HG02759 (cell line): ENCODE measurements around the gene AGRP.
"Not testable (repeated sequence)": the region's sequence is repeated elsewhere in the genome, so short reads cannot be mapped to it uniquely, and the experiment has no call there.

Experiments
- ATAC-seq: cut with Tn5 transposase; IDR thresholded peaks from one replicate; pipeline ENCODE4 v1.9.1; 2021; ENCODE audit warnings: mild to moderate bottlenecking, moderate library complexity; ENCODE audit not compliant: unreplicated experiment

The AGRP gene

GRCh38 chr16:67504031-67505021 is 21.0 kb upstream of the AGRP start:
- ATAC-seq, result no peak

GRCh38 chr16:67499106-67499505 is 15.8 kb upstream of the AGRP start:
- no peak for ATAC-seq

DNA sequence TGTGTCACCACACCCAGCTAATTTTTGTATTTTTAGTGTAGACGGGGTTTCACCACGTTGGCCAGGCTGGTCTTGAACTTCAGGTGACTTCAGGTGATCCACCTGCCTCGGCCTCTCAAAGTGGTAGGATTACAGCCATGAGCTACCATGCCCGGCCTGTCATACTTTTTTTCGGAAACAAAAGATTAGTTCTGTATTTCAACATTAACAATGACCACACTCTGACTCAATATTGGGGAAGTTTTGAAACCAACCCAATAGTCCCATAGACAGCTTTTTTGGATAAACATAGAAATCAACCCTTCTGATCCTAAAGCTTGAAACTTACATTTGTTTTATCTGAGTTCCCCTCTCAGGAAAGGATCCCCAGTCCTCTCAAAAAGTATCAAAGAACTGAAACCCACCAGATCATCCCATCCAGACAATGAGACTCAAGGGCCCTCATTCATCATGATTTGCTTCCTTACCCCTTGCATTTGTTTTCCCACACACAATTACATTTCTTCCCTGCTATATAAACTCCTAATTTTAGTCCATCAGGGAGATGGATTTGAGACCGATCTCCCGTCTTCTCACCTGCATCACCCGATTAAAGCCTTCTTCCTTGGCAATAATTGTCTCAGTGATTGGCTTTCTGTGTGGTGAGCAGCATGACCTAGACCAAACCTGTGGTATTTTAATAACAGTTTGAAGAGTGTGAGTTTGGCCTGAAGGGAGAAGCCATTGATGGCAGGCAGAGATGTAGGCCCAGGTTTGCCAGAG is 7.2 kb upstream of the AGRP start:
- ATAC-seq, result no peak

GRCh38 chr16:67489401-67490083 is 6.2 kb upstream of the AGRP start:
- ATAC-seq, result peak; percentile 14

DNA sequence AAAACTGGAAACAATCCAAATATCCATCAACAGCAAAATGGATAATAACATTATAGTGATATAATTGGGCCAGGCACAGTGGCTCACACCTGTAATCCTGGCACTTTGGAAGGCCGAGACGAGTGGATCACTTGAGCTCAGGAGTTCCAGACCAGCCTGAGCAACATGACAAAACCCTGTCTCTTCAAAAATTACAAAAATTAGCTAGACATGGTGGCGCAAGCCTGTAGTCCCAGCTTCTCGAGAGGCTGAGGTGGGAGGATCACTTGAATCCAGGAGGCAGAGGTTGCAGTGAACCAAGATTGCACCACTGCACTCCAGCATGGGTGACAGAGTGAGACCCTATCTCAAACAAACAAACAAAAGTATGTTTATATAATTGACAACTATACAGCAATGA is 4.2 kb upstream of the AGRP start:
- not testable (repeated sequence) for ATAC-seq

DNA sequence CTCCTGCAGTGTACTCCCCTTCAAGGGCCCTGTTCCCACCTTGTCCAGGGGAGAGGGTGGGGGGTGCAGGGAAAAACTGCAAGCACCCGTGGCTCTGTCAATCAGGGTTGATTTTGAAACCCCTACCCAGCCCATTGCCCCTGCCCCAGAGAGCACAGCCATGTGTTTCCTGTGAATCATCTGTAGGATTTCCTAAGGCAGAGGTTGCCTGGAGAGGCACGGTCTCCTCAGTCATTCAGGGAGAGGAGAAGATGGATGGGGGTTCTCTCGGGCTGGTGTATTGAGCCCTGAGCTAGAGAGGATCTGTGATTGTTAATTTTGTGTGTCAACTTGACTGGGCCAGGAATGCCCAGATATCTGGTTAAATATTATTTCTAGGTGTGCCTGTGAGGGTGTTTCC is 3.5 kb upstream of the AGRP start:
- no peak for ATAC-seq

DNA sequence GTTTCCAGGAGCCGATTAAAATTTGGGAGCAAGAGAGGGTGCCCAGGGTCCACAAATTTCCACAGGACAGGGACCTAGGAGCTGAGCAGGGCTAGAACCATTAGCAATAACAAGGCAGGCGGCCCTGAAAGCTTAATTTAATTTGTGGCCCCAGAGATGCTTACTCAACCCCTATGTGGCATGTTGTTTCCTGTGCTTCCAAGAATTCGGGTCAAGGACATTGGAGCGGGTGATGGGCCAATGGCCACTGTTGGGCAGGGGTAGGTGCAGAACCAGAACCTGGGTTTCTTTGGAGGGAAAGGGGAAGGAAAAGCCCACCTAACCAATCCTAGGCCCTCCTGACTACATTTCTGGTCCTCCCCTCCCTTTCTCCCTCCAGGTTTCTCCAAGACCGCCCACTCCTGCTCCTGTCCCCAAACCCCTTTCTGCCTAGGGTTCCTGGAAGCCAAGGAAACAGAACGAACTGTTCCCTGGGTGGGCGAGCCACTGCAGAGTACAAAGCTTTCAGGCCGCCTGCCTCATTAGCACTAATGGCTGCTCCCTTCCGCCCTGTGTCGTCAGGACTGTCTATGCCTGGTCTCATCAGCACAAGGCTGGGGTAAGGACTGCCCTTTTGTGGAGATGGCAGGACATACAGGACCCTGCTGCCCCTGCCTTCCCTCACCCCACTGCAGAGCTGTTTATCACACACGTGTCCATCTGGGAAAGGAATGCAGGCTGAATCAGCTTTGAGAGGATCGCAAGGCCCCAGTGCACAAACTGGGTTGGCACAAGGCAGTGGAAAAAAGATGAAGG is 581 bp upstream of the AGRP start:
- no peak for ATAC-seq

GRCh38 chr16:67482233-67482924 is 968 bp downstream of the AGRP start:
- no peak for ATAC-seq

DNA sequence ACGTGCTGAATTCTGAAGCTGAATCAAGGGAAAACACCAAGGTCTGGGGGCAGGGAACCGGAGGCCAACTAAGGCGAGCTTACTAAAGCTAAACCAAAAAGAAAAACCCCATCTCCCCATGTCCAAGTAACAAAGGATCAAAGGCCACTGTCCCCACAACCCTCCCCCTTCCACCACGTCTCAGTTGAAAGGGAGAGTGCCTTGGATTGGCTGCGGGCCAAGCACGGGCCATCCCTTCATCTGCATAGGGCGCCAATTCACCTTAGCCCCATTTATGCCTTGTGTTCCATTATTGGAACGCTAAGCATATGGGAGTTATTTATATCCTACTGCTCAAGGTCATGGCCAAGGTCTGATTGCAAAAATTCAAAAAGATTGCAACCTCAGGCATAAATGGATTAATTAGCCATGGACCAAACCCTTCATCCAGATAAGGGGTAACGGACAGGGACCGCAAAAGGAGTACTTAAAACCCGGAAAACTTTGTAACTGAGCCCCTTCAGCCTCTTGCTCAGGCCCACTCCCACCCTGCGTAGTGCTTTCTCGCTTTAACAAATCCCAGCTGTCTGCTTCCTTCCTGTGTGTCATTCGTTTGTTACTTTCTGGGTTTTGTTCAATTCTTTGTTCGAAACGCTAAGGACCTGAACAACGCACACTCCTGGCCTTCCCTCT is 1.6 kb downstream of the AGRP start:
- peak; percentile 3 for ATAC-seq

DNA sequence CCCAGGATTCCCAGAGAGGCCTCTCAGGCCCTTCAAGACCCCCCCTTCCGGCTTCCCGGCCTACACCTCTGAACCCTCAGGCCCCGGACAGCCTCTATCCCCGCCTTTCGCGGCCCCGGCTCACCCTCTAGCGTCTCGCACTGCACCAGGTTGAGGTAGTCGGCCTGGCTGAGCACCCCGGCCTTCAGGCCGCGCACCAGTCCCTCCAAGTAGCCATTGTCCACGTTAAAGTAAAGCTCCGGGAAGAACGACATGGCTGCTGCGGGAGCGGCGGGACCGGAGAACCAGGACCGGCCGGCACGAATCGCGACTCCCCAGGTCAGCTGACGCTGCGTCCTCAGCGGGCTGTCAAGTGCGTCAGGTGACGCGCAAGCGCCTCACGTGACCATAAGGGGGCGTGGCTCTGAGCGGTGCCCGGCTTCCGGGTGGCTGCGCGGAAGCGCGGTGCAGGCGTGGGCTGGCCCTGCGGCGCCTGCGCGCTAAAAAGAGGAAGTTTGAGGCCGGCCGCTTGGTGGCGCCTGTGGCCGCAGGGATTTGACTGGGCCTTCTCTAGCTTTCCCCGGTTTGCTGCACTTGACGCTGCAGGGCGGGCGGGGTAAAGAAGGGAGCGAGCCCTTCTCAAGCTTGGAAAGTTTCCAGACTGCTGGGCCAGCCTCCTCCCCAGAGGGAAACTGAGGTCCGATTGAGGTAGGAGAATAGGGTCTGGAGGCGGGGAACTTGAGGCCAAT is 2.4 kb downstream of the AGRP start, which contains the start of gene ATP6V0D1:
Gene ATP6V0D1 (minus strand): TSS at position 325 of the 728 bp plus-strand sequence. CDS start 71 bp downstream, at position 254.
- ATAC-seq, result peak; percentile 96

GRCh38 chr16:67477960-67478554 is 5.3 kb downstream of the AGRP start:
- no peak for ATAC-seq

DNA sequence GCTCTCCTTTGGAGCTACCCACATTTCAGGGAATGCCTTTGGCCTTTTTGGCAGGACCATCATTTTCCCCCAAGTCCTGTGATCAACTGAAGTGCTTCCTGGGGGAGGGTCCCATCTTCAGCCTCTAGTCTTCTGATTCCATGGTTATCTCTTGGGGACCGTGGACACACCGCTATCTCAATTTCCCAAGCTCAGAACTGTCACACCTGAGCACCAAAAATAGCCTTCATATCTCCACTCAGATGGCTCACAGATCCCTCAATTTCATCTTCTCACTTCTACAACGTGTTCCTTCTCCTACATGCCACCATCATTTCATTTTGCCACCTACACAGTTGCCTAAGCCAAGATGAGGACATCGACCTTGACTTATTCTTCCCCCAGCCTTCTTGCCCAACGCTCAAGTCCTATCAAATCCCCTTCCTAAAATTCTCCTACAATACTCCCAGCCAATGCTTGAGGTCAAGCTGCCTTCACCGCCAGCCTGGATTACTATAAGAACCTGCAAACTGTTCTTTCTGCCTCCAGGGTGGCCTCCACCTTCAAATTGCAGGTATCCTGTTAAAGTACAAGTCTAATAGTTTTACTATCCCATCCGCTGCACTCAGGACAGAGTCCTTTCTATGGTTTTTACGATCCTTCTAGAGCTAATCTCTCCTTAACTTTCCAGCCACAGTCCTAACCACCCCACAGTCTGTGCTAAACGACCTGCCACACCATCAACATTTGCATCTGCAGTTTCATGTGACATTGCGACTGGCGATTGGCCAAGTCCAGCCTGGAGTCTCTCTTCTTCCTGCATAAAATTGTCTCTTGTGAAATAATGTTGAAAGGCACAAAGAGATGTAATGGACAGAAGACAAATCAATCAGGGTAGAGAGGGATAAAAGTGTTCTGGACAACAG is 8.5 kb downstream of the AGRP start:
- ATAC-seq, result no peak

DNA sequence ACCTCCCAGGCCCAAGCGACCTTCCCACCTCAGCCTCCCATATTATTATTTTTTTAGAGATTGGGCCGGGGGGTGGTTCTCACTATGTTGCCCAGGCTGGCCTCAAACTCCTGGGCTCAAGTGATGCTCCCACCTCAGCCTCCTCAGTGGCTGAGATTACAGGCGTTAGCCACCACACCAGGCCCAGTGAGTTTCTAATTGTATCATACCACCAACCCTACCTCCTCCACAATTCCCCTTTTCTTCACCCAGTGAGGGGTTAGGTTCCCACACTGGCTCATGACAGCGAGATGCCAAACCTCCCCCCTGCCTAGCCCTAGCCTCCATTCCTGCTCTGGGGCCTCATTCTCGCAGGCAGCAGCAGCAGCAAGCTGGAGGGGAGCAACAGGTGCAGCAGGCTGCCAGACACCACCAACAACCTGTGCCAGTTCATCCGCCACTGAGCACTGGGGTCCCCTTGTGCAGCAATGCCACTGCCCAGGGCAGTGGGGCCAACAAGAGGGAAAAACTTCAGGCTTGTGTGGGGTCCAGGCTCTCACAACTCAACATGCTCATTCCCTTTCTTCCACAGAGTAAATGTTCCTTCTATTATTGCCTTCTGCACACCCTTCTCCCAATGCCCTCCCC is 11.5 kb downstream of the AGRP start:
- ATAC-seq, result no peak

GRCh38 chr16:67470359-67470758 is 13.0 kb downstream of the AGRP start:
- no peak for ATAC-seq

GRCh38 chr16:67468731-67469130 is 14.6 kb downstream of the AGRP start:
- ATAC-seq, result no peak

GRCh38 chr16:67466581-67466980 is 16.8 kb downstream of the AGRP start:
- ATAC-seq, result no peak

GRCh38 chr16:67464565-67464964 is 18.8 kb downstream of the AGRP start:
- ATAC-seq, result no peak
